Measurements from ENCODE around the gene XRCC3.

- TF ChIP-seq CTCF (IDR thresholded peaks at IDR 0.05; ENCODE audit: low read length) (no peak), EZH2 (IDR thresholded peaks at IDR 0.05; ENCODE audit: borderline replicate concordance, low read length) (no peak)
Measured at GRCh38 chr14:103724116-103724515, 8.9 kb upstream of the XRCC3 start.
